Frontal cortex (tissue), 4 donors: ENCODE data around the gene AADACL4. TPM values are rescaled to one million over a fixed set of nuclear protein-coding genes. Genes with fewer than 3 reads are reported as not detected.

Experiments
- DNase-seq, 2 donors: peaks; one replicate each; pipeline ENCODE4 v3.0.0; 2012; ENCODE audit warnings: low spot score in 2 of 2
- FAIRE-seq: peaks from 2 replicates; lab custom pipeline; 2012; peaks lifted over from hg19 to GRCh38; lab: Jason Lieb, UNC
- total RNA-seq: library from RNA; depleted of rRNA; stranded (reverse); fragments of >200 nt; gene quantifications from one replicate; pipeline ENCODE4 v1.2.3, GENCODE V29; 2014
- donor health status: control.
- donor health status: control.
- donor health status: control.

Gene AADACL4
- not detected for total RNA-seq

GRCh38 chr1:12643785-12644184 lies at the start of gene AADACL4:
Gene AADACL4 (plus strand): TSS chr1:12644085. CDS start chr1:12644547, 462 bp downstream.
- no peak for DNase-seq

GRCh38 chr1:12594490-12594889 lies 49.4 kb upstream of the AADACL4 start:
- DNase-seq (no peak), FAIRE-seq (no peak)

More at GRCh38 chr1:12643785-12644184, at the start of gene AADACL4:
- FAIRE-seq, result no peak

DNA sequence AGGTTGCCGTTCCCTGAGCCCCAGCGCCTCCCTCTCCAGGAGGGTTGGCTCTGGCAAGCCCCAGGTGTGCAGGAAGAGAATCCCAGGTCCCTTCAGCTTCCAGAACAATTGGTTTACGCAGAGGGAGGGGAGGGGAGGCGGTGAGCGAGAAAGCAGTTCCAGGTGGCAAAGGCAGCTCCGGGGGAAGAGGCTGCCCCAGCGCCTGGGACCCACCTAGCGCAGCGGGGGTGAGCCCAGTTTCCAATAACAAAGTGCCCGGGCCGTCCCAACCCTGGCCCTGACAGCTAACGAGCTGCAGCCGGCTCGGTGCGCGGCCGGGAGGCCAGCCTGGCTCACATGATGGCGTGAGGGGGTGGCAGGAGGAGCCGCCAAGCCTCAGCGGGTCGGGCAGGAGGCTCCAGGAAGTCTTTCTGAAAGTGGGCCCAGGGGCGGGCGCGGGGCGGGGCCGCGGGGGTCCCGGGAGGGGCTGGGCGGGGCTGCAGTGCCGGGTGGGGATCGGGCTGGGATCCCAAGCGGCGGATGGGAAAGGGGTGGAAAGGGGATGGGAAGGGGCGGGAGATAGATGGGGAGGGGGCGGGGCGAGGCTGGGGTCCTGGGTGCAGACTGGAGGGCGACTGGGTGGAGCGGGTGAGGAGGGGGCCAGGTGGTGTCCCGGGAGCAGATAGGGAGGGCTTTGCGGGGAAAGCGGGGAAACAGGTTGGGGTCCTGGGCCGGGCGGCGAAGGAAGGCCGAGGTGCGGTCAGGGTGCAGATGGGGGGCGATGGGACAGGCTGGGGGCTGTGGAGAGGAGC lies 48.7 kb upstream of the AADACL4 start:
- FAIRE-seq (no peak), DNase-seq (peak in 1 of 2 donors; percentile 73)

GRCh38 chr1:12595757-12596006 lies 48.2 kb upstream of the AADACL4 start:
- FAIRE-seq (no peak), DNase-seq (no peak)

- FAIRE-seq, result no peak
These were observed 47.7 kb upstream of the AADACL4 start for GRCh38 chr1:12596007-12596821.

GRCh38 chr1:12597792-12598191 lies 46.1 kb upstream of the AADACL4 start:
- FAIRE-seq (no peak), DNase-seq (no peak)

More at GRCh38 chr1:12596007-12596821, 47.7 kb upstream of the AADACL4 start:
- DNase-seq, result peak; percentile 66 to 75

DNA sequence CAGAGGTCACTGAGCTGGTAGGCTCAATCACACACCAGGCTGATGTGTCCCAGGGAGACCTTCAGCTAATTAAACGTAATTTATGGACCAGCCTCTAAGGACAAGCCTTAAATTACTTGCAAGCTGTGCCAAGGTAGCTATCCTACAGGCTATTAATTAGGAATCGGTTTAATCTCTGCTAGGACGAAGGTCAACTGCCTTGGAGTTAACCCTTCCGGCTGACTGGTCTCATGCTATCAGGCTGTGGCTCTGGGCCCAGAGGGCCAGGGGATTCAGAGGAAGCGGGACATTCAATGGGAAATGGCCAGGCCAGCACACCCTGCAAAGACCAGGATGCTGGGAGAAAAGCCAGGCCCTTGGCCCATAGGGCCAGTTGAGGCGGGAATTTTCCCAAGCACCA lies 44.9 kb upstream of the AADACL4 start:
- DNase-seq (no peak), FAIRE-seq (no peak)

DNA sequence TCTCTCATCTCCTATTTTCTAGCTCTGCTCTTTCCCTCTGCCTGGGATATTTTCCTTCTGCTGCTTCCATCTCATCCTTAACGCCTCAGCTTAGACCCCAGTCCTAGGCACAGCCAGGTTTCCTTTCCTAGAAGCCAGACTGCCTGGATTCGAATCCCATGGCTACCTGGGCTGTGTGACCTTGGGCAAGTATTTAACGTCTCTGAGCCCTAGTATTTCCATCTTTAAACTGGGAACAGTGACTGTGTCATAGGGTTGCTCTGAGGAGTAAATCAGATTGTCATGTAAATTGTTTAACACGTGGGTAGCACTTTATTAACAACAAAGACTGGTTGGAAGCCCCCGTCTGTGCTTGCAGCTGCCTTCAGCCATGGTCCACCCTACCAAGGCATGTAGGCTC lies 44.2 kb upstream of the AADACL4 start:
- no peak for DNase-seq
- FAIRE-seq, result no peak

DNA sequence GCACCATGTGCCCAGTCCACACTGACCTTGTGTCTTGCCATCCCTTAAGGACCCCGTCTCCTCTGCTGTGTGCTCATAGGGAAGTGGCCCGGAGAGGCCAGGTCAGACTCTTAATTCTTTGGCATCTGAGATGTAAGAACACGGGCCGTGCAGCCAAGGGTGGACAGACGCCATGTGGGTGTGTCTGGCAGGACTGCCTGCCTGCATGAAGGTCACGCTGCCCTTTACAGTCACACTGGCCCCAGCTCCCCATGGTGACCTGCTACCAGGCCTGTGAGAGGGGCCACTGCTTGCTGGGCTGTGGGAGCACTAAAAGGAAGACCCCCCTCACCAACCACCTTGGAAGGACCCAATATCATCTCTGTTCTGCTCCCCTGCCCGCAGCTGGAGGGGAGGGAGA lies 43.5 kb upstream of the AADACL4 start:
- DNase-seq (no peak), FAIRE-seq (no peak)

- DNase-seq (no peak), FAIRE-seq (no peak)
These were observed 42.8 kb upstream of the AADACL4 start for GRCh38 chr1:12600880-12601633.

DNA sequence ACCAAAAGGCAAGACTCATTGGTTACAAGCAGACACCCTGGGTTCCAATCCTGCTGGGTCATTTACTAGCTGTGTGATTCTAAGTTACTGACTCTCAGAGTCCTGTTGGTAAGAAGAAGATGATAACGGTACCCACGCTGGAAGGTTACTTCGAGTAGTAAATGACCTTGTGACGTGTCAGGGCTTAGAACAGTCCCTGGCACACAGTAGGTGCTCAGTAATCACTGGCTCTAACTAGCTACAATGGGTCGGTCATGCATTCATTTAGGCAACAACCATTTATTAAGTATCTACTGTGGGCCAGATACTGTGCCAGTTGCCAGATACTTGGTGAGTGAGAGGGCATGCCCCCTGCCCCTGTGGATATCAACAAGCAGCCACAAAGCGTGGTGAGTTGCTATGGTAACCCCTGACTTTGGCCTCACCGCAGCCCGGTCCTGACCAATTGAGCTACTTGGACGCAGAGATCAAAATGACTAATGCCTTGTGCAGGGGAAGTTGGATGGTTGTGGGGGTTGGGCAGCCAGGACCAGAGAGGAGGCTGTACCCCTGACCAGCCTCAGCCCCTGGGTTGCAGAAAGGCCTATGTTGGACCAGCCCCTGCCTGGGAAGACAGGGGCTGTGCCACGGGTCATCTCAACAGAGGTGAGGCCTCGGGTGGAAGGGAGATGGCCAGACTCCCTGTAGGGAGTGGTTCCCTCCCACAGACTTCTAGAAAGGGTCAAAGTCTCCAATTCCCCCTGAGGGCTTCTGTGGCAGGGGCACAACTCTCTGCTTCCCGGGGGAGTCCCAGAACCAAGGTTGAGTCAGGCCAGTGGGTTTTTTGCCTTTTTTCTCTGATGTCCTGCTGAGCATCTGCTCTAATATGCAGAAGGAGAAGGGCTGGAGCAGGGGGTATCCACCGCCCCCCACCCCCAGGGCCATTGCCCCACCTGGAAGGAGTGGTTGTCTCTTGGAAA lies 41.9 kb upstream of the AADACL4 start:
- no peak for DNase-seq
- FAIRE-seq, result no peak

- DNase-seq (no peak), FAIRE-seq (no peak)
These were observed 41.2 kb upstream of the AADACL4 start for GRCh38 chr1:12602659-12603024.

GRCh38 chr1:12603224-12603623 lies 40.7 kb upstream of the AADACL4 start:
- DNase-seq (no peak), FAIRE-seq (no peak)

DNA sequence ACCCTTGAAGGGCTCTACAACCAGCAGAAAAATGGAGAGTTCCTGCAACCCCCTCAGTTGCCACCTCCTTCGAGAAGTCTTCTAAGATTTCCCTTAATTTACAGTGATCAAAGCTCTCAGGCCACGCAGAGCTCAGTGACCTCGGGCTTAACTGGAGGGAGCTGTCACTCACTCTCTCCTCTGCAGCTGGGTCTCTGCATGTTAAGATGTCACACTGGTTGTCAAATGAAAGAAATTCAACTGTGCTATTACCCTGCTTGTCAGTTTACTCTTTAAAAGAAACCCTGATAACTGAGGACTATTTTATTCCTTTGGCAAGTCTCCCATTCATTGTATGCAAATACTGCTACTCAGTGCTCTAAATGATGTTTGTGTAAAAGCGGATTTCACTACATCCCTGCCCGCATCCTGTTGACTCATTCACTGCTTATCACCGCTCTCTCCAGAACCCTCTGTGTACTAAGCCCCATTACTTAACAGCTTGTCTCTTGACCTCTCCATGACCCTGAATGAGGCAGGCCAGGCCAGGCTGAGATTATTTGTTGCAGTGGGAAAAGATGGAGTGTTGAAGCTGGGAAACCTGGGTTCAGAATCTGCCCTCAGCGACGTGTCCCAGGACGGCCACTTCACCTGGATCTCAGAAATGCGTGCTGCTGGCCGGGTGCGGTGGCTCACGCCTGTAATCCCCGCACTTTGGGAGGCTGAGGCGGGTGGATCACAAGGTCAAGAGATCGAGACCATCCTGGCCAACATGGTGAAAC lies 39.6 kb upstream of the AADACL4 start:
- FAIRE-seq, result no peak
- no peak for DNase-seq

GRCh38 chr1:12604986-12605385 lies 38.9 kb upstream of the AADACL4 start:
- no peak for DNase-seq
- FAIRE-seq, result no peak

DNA sequence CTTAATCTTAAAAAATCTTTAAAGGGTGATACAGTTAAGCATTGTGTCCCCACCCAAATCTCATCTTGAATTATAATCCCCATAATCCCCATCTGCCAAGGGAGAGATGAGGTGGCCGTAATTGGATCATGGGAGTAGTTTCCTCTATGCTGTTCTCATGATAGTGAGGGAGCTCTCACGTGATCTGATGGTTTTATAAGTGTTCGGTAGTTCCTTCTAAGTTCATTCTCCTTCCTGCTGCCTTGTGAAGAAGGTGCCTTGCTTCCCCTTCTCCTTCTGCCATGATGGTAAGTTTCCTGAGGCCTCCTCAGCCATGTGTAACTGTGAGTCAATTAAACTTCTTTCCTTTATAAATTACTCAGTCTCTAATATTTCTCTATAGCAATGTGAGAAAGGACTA lies 36.6 kb upstream of the AADACL4 start:
- DNase-seq (no peak), FAIRE-seq (no peak)

- DNase-seq (no peak), FAIRE-seq (no peak)
These were observed 35.5 kb upstream of the AADACL4 start for GRCh38 chr1:12608311-12608957.

GRCh38 chr1:12609469-12610003 lies 34.3 kb upstream of the AADACL4 start:
- DNase-seq (no peak), FAIRE-seq (no peak)
